HuH-7 (cell line): ENCODE data around the gene MAN1C1.
"Not testable (repeated sequence)": the region's sequence is repeated elsewhere in the genome, so short reads cannot be mapped to it uniquely, and the experiment has no call there.

Experiments used
- DNase-seq: peaks from one replicate; pipeline ENCODE4 v3.0.0; 2011; ENCODE audit warnings: low spot score

Gene MAN1C1

GRCh38 chr1:25636141-25636540 lies 19.6 kb downstream of the MAN1C1 start:
- not testable (repeated sequence) for DNase-seq

GRCh38 chr1:25640646-25641328 lies 24.2 kb downstream of the MAN1C1 start:
- no peak for DNase-seq

- DNase-seq: no peak
These were observed 24.7 kb downstream of the MAN1C1 start for GRCh38 chr1:25641329-25641725.

GRCh38 chr1:25641931-25642573 lies 25.5 kb downstream of the MAN1C1 start:
- DNase-seq: no peak

- DNase-seq: no peak
These were observed 26.1 kb downstream of the MAN1C1 start for GRCh38 chr1:25642574-25643108.

GRCh38 chr1:25643929-25644328 lies 27.3 kb downstream of the MAN1C1 start:
- DNase-seq: no peak

GRCh38 chr1:25644962-25645361 lies 28.4 kb downstream of the MAN1C1 start:
- no peak for DNase-seq

- no peak for DNase-seq
These were observed 29.2 kb downstream of the MAN1C1 start for GRCh38 chr1:25645637-25646400.

GRCh38 chr1:25647106-25647505 lies 30.5 kb downstream of the MAN1C1 start:
- DNase-seq: no peak

- DNase-seq: no peak
These were observed 31.3 kb downstream of the MAN1C1 start for GRCh38 chr1:25647863-25648262.

GRCh38 chr1:25648681-25649440 lies 32.3 kb downstream of the MAN1C1 start:
- DNase-seq: no peak

GRCh38 chr1:25649505-25650288 lies 33.1 kb downstream of the MAN1C1 start:
- DNase-seq: no peak

- DNase-seq: no peak
These were observed 33.6 kb downstream of the MAN1C1 start for GRCh38 chr1:25650289-25650576.

- no peak for DNase-seq
These were observed 34.5 kb downstream of the MAN1C1 start for GRCh38 chr1:25651036-25651640.

- DNase-seq: no peak
These were observed 35.5 kb downstream of the MAN1C1 start for GRCh38 chr1:25651824-25652741.

- DNase-seq: no peak
These were observed 37.0 kb downstream of the MAN1C1 start for GRCh38 chr1:25653558-25653957.

- no peak for DNase-seq
These were observed 37.6 kb downstream of the MAN1C1 start for GRCh38 chr1:25654109-25654660.

GRCh38 chr1:25657121-25657882 lies 40.7 kb downstream of the MAN1C1 start:
- no peak for DNase-seq
